Stimulated activated CD8-positive, alpha-beta memory T cell treated with anti-CD3 and anti-CD28 coated beads, Interleukin-2, amount 100 ng/mL, for 1 hour (primary cell): ENCODE data around the gene PURA.

Experiments
- DNase-seq, 2 donors: peaks; one replicate each; pipeline ENCODE4 v3.0.0-alpha.2; 2020; ENCODE audit warnings: low read depth in 2 of 2

Gene PURA

DNA sequence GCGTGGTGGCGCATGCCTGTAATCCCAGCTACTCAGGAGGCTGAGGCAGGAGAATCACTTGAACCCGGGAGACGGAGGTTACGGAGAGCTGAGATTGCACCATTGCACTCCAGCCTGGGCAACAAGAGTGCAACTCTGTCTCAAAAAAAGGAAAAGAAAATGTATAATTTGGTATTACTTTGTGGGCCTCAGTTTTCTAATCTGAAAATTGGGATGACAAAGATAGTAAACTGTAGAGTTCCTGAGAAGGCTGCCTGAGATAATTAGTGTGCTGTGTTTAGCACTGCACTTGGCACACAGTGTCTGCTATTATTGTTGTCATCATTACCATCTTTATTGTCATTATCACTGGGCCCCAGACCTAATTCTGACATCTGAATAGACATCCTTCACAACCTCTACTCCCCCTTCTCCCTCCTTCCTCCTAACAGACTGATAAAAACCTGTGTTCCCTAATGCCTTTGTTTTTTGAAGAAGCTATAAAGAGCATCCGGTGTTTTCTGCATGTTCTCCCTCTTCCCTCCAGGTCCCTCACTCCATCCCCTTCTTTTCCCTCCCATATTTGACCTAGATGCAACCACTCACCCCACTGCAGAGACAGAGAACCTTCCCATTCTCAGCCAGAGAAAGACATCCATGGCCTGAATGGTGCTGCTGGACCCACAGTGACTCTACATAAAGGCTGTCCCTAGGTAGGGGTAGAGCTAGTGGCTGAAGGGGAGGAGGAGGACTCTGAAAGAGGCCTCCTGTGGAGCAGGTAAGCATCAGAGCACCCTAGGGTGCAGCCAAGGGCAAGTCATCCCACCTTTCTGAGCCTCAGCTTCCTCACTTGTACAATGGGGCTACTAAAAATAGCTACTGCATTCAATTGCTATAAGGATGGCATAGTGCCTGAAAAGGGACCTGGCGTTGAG lies 45.4 kb downstream of the PURA start:
- no peak for DNase-seq

DNA sequence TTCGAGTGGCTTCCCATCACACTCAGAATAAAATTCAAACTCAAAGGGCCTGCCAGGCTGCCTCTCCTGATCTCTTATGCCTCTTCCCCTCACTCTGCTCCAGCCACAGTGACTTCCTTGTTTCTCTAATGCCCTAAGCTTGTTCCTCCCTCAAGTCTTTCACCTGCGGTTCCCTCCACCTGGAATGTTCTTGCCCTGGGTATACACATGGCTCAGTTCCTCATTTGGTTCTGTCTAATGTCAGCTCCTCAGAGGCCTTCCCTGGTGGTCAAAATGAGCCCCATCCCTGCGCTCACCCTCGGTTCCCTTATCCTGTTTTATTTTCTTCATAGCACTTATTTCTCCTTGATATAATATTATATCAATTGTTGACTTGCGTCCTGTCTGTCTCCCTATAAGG lies 48.4 kb downstream of the PURA start:
- DNase-seq, result no peak

DNA sequence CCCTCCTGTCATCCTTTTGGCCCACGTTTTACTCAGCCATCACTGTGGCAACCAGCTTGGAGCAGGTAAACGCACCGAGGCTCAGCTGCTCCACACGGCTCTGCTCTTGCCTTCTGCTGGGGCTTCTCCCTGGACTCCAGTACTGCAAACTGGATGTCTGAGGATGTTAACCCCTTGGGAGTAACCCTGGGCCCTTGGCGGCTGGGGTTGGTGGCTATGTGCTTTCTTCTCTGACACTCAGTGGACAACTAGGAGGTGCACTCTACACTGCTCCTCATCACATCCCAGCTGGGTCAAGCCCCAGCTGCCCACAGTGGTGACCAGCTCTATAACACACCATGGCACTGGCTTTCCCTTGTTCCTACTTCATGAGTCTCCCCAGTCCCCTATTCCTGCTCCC lies 48.9 kb downstream of the PURA start:
- DNase-seq, result no peak

DNA sequence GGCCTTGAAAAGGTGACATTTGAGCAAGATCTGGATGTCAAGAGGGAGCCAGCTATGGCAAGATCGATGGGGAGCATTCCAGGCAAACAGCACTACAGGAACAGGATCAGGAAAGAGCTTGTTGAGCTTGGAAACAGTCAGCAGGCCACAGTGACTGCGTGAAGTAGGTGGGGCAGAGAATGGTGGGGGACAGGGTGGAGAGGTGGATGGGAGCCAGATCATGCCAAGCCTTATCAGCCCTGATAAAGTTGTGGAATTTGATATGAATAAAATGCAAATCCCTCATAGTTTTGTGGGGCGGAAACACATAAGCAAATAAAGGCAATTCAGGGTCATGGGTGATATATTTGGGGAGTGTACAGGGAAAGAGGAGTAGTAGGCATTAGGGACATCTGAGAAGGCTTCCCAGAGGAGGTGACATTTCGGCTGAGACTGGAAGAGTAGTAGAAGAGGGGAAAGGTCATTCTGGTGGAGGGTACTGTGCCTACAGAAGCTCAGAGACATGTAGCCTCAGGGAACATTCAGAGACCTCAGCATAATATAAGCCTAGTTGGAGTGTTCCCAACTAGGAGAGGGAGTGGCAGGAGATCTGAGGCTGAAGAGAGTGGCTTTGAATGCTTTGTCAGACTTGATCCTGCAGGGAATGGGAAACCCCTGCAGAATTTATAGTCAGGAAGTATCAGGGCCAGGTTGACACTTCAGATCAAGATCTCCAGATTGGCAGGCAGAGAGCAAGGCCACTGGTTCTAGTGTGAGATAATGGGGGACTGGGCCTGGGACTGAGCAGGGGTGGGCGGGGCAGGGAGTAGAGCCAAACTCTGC lies 51.4 kb downstream of the PURA start:
- no peak for DNase-seq

DNA sequence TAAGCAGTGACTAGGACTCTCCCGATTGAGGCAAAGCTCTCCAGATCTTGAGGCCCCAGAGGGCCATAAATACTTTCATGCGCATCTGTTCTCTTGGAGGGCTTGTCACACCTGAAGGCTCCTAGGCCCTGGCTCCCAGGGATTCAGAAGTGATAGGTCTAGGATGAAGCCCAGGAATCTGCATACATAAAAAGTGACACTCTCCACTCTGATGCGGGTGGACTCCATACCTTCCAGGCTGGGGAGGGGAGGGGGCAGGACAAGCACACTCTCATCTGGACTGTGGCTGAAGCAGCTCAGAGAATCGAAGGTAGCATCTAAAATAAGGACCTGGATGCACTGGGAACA lies 52.0 kb downstream of the PURA start:
- no peak for DNase-seq

DNA sequence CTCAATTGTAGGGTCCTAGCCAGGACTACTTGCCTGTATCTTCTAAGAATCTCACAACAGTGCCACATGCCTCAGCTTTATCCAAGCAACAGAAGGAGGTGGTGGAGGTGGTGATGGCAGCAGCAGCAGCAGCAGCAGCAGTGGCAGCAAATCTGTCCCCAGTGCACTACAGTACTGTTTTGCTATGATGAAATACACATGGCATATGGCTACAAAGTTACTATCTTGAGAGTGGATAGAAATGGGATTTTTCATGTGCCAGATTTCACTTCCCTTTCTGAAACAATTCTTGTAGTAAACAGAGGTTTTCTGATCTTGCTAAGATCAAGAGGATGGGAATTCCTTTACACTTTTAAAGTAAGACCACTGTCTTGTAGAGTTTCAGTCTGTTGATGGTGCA lies 53.0 kb downstream of the PURA start:
- no peak for DNase-seq

DNA sequence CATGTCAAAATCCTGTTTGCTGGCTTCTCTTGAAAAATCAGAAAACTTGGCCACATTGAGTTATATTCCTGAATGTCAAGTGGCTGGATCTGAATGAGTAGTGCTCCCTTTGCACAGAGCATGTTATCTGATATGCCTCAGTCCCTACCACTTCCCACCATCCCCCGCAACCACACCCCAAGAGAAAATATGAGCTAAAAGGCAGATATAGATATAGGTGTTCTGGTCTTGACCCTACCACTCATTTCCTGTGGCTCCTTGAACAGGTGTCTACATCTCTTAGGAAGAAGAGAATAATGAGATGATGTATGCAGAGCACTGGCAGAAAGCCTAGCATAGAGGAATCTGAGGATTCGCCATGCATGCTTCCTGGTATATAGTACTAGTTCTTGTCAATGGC lies 54.5 kb downstream of the PURA start:
- DNase-seq, result no peak

DNA sequence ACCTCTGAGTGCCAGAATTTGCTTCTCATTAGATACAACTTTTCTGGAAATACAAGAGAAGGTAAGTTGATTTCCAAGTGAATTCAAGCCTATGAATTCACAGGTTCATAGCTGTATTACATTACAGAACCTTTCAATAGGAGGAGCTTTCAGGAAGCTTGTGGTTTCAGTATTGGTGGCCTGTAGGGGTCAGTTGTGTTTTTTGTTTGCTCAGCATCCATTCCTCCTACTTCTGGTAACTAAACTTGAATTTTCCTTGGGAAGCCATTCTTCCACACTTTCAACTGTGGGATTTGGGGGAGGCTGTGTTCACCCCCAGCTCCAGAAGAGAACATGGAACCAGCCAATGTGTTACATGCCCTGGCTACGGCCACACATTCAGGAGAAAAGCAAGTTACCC lies 55.5 kb downstream of the PURA start:
- DNase-seq, result no peak

DNA sequence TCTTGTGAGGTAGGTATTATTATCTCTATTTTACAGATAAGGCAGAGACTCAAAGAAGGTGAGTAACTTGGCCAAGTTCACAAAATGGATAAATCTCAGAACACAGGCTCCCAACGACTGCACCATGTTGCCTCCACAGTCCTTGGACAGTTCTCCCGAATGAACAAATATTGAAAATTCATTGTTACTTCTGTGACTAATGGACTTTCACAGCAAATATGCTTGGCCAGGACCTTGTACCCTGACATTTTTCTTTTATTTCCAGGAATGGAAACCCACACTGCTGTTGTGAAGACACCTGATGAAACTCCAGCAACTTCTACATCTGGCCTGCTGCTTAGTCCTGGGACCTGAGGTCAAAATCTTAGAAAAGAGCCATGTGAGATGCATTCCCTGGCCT lies 58.6 kb downstream of the PURA start:
- DNase-seq, result no peak

DNA sequence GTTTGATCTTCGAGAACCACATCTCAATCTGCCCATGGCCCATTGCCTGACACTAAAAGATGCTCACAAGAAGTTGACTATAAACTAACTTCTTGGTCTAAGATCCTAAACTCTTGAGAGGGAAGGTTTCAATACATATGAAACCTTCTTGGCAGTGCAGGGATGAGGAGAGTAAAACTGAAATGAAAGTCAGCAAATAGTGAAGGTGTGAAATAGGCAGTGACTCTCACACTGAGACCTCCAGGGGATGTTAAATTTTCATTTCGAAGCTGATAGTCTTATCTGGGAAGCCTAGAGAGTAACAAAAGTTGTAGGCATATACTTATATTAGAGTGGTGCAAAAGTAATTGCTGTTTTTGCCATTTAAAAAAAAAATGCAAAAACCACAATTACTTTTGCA lies 60.1 kb downstream of the PURA start:
- DNase-seq, result no peak

DNA sequence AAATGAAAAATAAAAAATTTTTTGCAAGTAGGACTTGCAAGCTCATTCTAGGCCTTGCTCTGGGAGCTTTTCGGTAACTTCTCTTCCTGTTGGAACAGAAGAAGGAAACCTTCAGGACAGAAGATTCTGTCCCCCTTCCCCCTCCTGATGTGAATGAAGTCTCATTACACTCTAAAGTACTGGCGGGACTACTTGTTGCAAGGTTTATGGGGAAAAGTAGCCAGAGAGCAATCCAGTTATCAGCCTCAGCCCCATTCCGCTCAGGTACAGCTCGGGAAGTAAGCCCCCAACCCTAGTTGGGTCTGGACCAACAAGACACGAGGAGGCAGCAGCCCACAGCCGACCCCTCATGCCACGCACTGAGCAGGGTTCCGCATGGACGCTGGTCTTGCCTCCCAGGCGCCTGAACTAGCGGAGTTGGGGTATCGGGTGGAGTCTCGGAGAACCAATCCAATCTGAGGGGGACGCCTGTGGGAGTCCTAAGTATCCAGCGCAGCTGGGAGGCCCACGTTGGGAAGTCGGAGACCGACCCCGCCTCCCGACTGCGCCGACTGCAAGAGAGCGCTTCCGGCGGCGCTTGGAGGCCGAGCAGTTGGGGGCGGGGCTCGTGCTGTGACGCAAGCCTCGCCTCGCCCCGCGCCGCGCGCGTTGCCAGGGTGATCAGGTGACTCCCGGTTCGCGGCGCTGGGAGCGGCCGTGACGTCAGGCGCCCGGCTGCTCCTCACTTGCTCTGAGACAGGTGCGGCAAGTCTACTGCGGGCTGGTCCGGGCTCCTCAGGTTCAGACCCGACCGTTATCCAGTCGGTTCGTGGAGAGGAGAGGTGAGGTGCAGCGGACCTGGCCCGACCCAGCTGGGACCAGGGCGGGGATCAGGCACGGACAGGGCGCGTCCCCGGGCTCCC lies 60.8 kb downstream of the PURA start, which contains the start of gene CYSTM1:
CYSTM1 (plus strand) TSS at position 724 of the 902 bp plus-strand sequence. CDS start 19,278 bp downstream, outside the sequence.
- DNase-seq, result peak; percentile 90 to 92
